SK-N-SH (cell line): Measurements from ENCODE around the gene PLXNA4. TPM values are rescaled to one million over a fixed set of nuclear protein-coding genes. Genes with fewer than 3 reads are reported as not detected.

ENCODE experiments used
- CTCF ChIA-PET: fragments of 300-600, 350-600 bp; formaldehyde crosslinking; extraction: SDS; loops from one replicate; lab custom pipeline; 2021; lab: Yijun Ruan, JAX
- POLR2A ChIA-PET: fragments of 350-600 bp; sonication (Branson Sonifier 250); formaldehyde crosslinking; extraction: SDS; loops from one replicate; lab custom pipeline; 2020; ENCODE audit warnings: antibody characterized with exemption, inconsistent platforms; lab: Yijun Ruan, JAX
- DNase-seq: peaks from one replicate; pipeline ENCODE4 v3.0.0; 2012
- H2AFZ ChIP-seq: fragments of 200-600 bp; sonication (generic); 2 replicates; pipeline ENCODE4 v1.8.1; 2016; ENCODE audit warnings: antibody characterized with exemption, mild to moderate bottlenecking, low read depth
- H3F3A ChIP-seq: fragments of 200-600 bp; sonication (generic); replicated peaks from 2 replicates; pipeline ENCODE3; 2016; ENCODE audit warnings: antibody characterized with exemption, mild to moderate bottlenecking; ENCODE audit not compliant: insufficient read depth
- H3K27ac ChIP-seq, 2 experiments: fragments of 200-500 bp in 1 of 2; fragments of 200-600 bp in 1 of 2; sonication (Bioruptor generic) in 1 of 2; sonication (generic), shearing (Covaris generic) in 1 of 2; 2 replicates each; pipeline versions ENCODE4 v1.5.1 to v1.6.1; 2014 to 2016; ENCODE audit warnings: low read depth in 2 of 2, inconsistent platforms in 1 of 2, low read length in 1 of 2, mild to moderate bottlenecking in 1 of 2, mixed read lengths in 1 of 2
- H3K27me3 ChIP-seq: fragments of 200-600 bp; sonication (generic), shearing (Covaris generic); 2 replicates; pipeline ENCODE4 v1.6.1; 2016; ENCODE audit warnings: mixed run types; ENCODE audit not compliant: insufficient read depth
- H3K36me3 ChIP-seq, 2 experiments: fragments of 200-500 bp in 1 of 2; fragments of 200-600 bp in 1 of 2; sonication (Bioruptor generic) in 1 of 2; sonication (generic) in 1 of 2; replicated peaks in 1 of 2; 2 replicates each; pipeline versions ENCODE3 to v1.5.1; 2014 to 2016; ENCODE audit warnings: low read length in 1 of 2, mild to moderate bottlenecking in 1 of 2; ENCODE audit not compliant: insufficient read depth in 2 of 2, control insufficient read depth in 1 of 2
- H3K4me1 ChIP-seq, 2 experiments: fragments of 200-500 bp in 1 of 2; fragments of 200-600 bp in 1 of 2; sonication (Bioruptor generic) in 1 of 2; sonication (generic), shearing (Covaris generic) in 1 of 2; 2 replicates each; pipeline versions ENCODE4 v1.5.1 to v1.6.1; 2014 to 2016; ENCODE audit warnings: low read depth in 1 of 2, low read length in 1 of 2, mixed run types in 1 of 2; ENCODE audit not compliant: insufficient read depth in 2 of 2, control insufficient read depth in 1 of 2
- H3K4me2 ChIP-seq: fragments of 200-600 bp; sonication (generic), shearing (Covaris generic); 2 replicates; pipeline ENCODE4 v1.6.1; 2017; ENCODE audit warnings: mixed run types
- H3K4me3 ChIP-seq, 2 experiments: fragments of 200-500 bp in 1 of 2; fragments of 200-600 bp in 1 of 2; sonication (Bioruptor generic) in 1 of 2; sonication (generic), shearing (Covaris generic) in 1 of 2; 2 replicates each; pipeline versions ENCODE4 v1.5.1 to v1.8.1; 2014 to 2016; ENCODE audit warnings: low read depth in 2 of 2, inconsistent platforms in 1 of 2, low read length in 1 of 2, mild to moderate bottlenecking in 1 of 2, mixed read lengths in 1 of 2, moderate library complexity in 1 of 2
- H3K79me2 ChIP-seq: fragments of 200-600 bp; sonication (generic); 2 replicates; pipeline ENCODE4 v1.8.1; 2017; ENCODE audit warnings: mild to moderate bottlenecking; ENCODE audit not compliant: insufficient read depth
- H3K9ac ChIP-seq: fragments of 200-600 bp; sonication (generic); 2 replicates; pipeline ENCODE4 v1.6.1; 2017; ENCODE audit warnings: mixed run types
- H3K9me2 ChIP-seq: fragments of 200-600 bp; sonication (generic); 2 replicates; pipeline ENCODE4 v1.6.1; 2017; ENCODE audit warnings: mixed run types
- H3K9me3 ChIP-seq: fragments of 200-600 bp; sonication (generic); 2 replicates; pipeline ENCODE4 v1.6.1; 2017; ENCODE audit warnings: mixed run types, mild to moderate bottlenecking, moderate library complexity
- H4K20me1 ChIP-seq: fragments of 200-600 bp; sonication (generic); 2 replicates; pipeline ENCODE4 v1.6.1; 2017; ENCODE audit warnings: mild to moderate bottlenecking, mixed run types; ENCODE audit not compliant: insufficient read depth
- CHD2 ChIP-seq: fragments of 150-350 bp; IDR thresholded peaks from 2 replicates; pipeline ENCODE4 v1.6.1; 2018; ENCODE audit warnings: low read length; ENCODE audit not compliant: partially characterized antibody
- CTCF ChIP-seq: fragments of 200-600 bp; sonication (generic); IDR thresholded peaks from 2 replicates; pipeline ENCODE4 v1.6.1; 2017; ENCODE audit warnings: antibody characterized with exemption, mild to moderate bottlenecking, moderate library complexity
- EZH2phosphoT487 ChIP-seq: fragments of 200-600 bp; sonication (generic); IDR thresholded peaks from 2 replicates; pipeline ENCODE4 v1.6.1; 2017; ENCODE audit warnings: low read depth, mixed run types, mild to moderate bottlenecking, antibody characterized with exemption, moderate library complexity, borderline replicate concordance
- FOSL2 ChIP-seq: IDR thresholded peaks from 2 replicates; pipeline ENCODE4 v1.4.0; 2012; ENCODE audit warnings: low read depth, mild to moderate bottlenecking, moderate library complexity, borderline replicate concordance
- FOXM1 ChIP-seq: IDR thresholded peaks from 2 replicates; pipeline ENCODE4 v1.4.0; 2012; ENCODE audit warnings: low read depth, mild to moderate bottlenecking
- GABPA ChIP-seq: IDR thresholded peaks from 2 replicates; pipeline ENCODE4 v1.4.0; 2012; ENCODE audit warnings: low read depth, mild to moderate bottlenecking
- GATA2 ChIP-seq: sonication (generic); formaldehyde crosslinking; IDR thresholded peaks from 2 replicates; pipeline ENCODE4 v1.5.0; 2020; ENCODE audit warnings: mild to moderate bottlenecking, missing genetic modification reagents
- JUND ChIP-seq: IDR thresholded peaks from 2 replicates; pipeline ENCODE4 v1.4.0; 2012
- MAX ChIP-seq: IDR thresholded peaks from 2 replicates; pipeline ENCODE4 v1.4.0; 2012; ENCODE audit warnings: low read depth
- MXI1 ChIP-seq: IDR thresholded peaks from 2 replicates; pipeline ENCODE4 v1.6.1; 2012; ENCODE audit warnings: mild to moderate bottlenecking, low read depth, low read length, improper control_type of control experiment
- NFIC ChIP-seq: IDR thresholded peaks from 2 replicates; pipeline ENCODE4 v1.4.0; 2012; ENCODE audit warnings: borderline replicate concordance
- NRF1 ChIP-seq: IDR thresholded peaks from 2 replicates; pipeline ENCODE4 v1.6.1; 2012; ENCODE audit warnings: low read depth, mild to moderate bottlenecking, low read length
- POLR2AphosphoS5 ChIP-seq: IDR thresholded peaks from 2 replicates; pipeline ENCODE4 v1.6.1; 2012; ENCODE audit warnings: low read depth, low read length
- RCOR1 ChIP-seq: fragments of 150-350 bp; IDR thresholded peaks from 2 replicates; pipeline ENCODE4 v1.6.1; 2017; ENCODE audit warnings: antibody characterized with exemption, low read length
- RFX5 ChIP-seq: IDR thresholded peaks from 2 replicates; pipeline ENCODE4 v1.6.1; 2012; ENCODE audit warnings: mild to moderate bottlenecking, improper control_type of control experiment, low read length
- SMC3 ChIP-seq: IDR thresholded peaks from 2 replicates; pipeline ENCODE4 v1.6.1; 2012; ENCODE audit warnings: low read depth, low read length, improper control_type of control experiment
- TAF1 ChIP-seq: IDR thresholded peaks from 2 replicates; pipeline ENCODE4 v1.6.1; 2012; ENCODE audit warnings: low read depth, mild to moderate bottlenecking, low read length, moderate library complexity, borderline replicate concordance
- TEAD4 ChIP-seq: IDR thresholded peaks from 2 replicates; pipeline ENCODE4 v1.4.0; 2012; ENCODE audit warnings: mild to moderate bottlenecking, borderline replicate concordance; ENCODE audit not compliant: insufficient read depth
- USF1 ChIP-seq: IDR thresholded peaks from 2 replicates; pipeline ENCODE4 v1.4.0; 2012; ENCODE audit warnings: low read depth, borderline replicate concordance
- ZBTB33 ChIP-seq: IDR thresholded peaks from 2 replicates; pipeline ENCODE4 v1.4.0; 2012; ENCODE audit warnings: low read depth, borderline replicate concordance
- WGBS: methylation state at CpG from one replicate; pipeline ENCODE4 v1.1.6; 2017; ENCODE audit warnings: low lambda C conversion rate; 5-methylcytosine and 5-hydroxymethylcytosine counted together
- polyA plus RNA-seq, 3 experiments: library from polyadenylated mRNA; depleted of rRNA; stranded (reverse); fragments of >200 nt; gene quantifications; 2 replicates each; pipeline ENCODE4 v1.2.3, GENCODE V29; 2012

PLXNA4 gene
- polyA plus RNA-seq, 1 of the 3 experiments (the other 2 are of a cell fraction), result 2.4 TPM

- Histone ChIP-seq H3F3A (peaks cover 4% of the 10 kb centered on the region), H3K27me3 (peaks cover 17% of the 10 kb centered on the region; the same call in 1 of the 2 replicates), H3K4me2 (peak overlapping the region; percentile 93), H3K36me3 (no peaks in the 10 kb centered on the region), H3K4me1 (peaks cover 0 to 44% of the 10 kb centered on the region in 2 experiments; a peak in 2 of 4 replicates), H3K27ac (no peak overlapping the region; a peak in 1 of 4 replicates), H3K4me3 (peak overlapping the region; percentile 48 to 74), H3K79me2 (peaks cover 6% of the 10 kb centered on the region; the same call in 1 of the 2 replicates), H3K9me2 (no peaks in the 10 kb centered on the region), H2AFZ (peak overlapping the region; percentile 60), H3K9ac (no peak overlapping the region), H4K20me1 (peaks cover 10% of the 10 kb centered on the region; the same call in 1 of the 2 replicates), H3K9me3 (no peaks in the 10 kb centered on the region)
- TF ChIP-seq CHD2 (no peak), POLR2AphosphoS5 (no peak), USF1 (no peak), ZBTB33 (no peak), SMC3 (no peak), EZH2phosphoT487 (no peak), RFX5 (no peak), GABPA (no peak), NRF1 (no peak), RCOR1 (no peak), TEAD4 (no peak), GATA2 (CRISPR knock-in tag) (no peak), MAX (no peak), NFIC (no peak), FOXM1 (no peak), FOSL2 (no peak), MXI1 (no peak), CTCF (no peak), JUND (no peak), TAF1 (no peak)
- CTCF ChIA-PET, result interaction anchor here (0.6 to 15.3 kb wide), 50 partner anchors 8 to 1564 kb away, joined by 3 to 440 read pairs (median 5); no protein-coding TSS in a partner anchor
- POLR2A ChIA-PET, result no interaction called here
- 4% methylated on average over 27 of the region's 55 CpGs for WGBS
- DNase-seq, result peak; percentile 86
Measured at GRCh38 chr7:132576721-132577085, 433 bp upstream of the PLXNA4 start.
